ENCODE measurements around the gene CDK17.

DNA sequence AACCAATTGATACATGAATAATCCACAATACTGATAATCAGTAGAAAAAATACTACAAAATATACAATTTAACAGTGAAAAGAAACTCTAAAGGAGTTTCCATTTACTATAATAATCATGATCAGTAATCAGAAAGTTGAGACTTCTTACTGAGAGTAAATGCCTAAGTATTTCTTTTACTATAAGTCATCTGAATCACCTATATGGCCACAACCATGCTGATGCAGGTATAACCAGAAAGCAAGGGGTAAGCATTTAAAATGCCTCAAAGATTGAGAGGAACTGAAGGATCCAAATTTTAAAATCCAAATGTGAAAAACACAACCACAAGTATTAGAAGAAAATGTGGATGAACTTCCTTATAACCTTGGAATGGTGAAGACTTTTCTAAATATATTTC, 23.4 kb downstream of the CDK17 start:
- TF ChIP-seq GATA2 (IDR thresholded peaks at IDR 0.05; ENCODE audit: low read depth, low read length) = no peak
- no peak for TF ChIP-seq GATA3 (IDR thresholded peaks at IDR 0.05; ENCODE audit: low read depth, low read length)

Data from SH-SY5Y (cell line).